ENCODE results near the gene FAM193A.
"Not testable (repeated sequence)": the region's sequence is repeated elsewhere in the genome, so short reads cannot be mapped to it uniquely, and the experiment has no call there.

FAM193A gene

DNA sequence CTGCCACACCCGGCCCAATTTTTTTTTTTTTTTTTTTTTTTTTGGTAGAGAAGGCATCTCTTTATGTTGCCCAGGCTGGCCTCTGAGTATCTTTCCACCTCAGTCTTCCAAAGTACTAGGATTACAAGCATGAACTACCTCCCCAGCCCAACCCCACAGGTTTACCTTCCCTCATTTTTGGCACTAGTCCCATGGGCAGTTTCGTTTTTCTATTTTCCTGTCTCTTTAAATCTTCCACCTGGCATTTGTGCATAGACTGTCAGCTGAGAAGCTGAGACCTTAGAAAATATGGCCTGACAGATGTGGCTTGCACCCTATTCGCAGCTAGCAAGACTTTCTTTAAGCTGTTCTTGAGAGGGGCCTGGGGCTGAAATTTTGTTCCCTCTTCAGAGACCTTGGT, 191.8 kb downstream of the FAM193A start:
- no peak for DNase-seq (ENCODE audit: low spot score)

DNA sequence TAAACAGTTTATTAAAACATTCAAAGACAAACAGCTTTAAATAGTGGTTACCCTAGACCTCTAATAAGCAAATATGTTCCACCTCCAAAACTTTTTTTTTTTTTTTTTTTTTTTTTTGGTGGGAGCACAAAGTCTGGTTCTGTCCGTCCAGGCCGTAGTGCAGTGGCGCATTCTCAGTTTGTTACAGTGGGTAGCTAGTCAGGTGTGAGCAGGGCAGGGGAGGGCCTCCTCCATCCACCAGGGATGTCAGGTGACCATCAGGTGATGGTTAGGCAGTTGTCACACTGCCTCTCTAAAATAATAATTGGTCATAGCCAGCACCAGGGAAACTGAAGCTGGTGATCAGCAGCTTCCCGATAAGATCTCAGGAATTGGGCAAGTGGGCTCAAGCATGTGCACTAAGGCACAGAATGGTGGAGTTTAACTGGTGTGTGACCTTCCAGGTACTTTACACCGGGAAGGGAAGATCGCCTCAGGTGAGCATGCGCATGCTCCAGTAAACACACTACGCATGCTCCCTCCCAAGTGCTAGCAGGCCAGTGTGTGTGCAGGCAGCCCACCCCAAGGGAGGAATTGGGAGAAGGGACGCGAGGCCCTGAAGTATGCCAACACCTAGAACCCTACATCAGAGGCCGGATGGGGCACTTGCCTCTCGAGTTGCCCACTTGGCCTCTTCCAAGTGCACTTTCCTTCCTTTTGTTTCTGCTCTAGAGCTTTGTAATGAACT, 192.5 kb downstream of the FAM193A start:
- no peak for DNase-seq (ENCODE audit: low spot score)

DNA sequence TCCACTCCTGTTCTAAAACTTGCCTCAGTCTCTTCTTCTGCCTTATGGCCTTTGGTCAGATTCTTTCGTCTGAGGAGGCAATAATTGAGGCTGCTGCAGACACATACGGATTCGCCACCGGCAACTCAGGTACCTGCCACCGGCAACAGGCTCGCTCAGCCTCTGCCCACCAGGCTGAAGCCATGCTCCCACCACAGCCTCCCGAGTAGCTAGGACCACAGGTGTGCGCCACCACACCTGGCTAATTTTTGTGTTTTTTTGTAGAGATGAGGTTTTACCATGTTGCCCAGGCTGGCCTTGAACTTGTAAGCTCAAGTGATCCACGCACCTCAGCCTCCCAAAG, 193.1 kb downstream of the FAM193A start:
- no peak for DNase-seq (ENCODE audit: low spot score)

DNA sequence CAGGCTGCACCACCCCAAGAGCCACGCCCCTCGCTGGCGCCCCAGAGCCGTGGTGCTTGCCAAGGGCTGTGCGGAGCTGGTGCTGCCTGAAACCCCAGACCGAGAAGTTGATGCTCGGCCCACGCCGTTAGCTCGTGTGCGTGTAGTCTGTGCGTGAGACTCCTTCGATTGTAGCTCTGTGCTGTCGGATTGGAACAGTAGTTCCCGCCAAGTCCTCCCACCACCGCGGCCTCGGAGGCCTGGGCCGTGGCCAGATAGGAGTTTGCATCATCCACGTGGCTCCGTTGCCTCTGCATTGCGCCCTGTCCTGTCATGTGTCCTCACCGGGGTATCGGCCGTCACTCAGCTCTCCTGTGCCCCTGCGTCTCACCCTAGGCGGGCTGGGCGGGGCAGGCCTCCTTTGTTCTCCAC, 195.5 kb downstream of the FAM193A start:
- no peak for DNase-seq (ENCODE audit: low spot score)

DNA sequence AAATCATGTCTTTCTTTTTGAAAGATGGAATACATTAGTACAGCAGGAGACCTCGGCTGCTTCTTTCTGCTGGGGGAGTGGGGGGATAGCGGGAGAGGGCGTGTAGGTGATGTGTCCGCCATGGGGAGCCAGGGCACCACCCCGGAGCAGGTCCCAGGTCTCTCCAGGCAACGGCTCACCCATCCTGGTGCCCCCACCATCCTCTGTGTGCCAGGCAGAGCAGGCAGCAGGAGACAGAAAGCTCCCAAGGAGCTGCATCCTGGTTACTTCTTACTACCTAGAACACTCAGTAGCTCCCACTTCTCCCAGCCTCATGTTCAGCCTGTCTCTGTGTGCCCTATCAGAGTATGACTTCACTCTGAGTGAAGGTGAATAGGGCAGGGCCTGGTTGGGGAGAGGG, 196.1 kb downstream of the FAM193A start:
- no peak for DNase-seq (ENCODE audit: low spot score)

DNA sequence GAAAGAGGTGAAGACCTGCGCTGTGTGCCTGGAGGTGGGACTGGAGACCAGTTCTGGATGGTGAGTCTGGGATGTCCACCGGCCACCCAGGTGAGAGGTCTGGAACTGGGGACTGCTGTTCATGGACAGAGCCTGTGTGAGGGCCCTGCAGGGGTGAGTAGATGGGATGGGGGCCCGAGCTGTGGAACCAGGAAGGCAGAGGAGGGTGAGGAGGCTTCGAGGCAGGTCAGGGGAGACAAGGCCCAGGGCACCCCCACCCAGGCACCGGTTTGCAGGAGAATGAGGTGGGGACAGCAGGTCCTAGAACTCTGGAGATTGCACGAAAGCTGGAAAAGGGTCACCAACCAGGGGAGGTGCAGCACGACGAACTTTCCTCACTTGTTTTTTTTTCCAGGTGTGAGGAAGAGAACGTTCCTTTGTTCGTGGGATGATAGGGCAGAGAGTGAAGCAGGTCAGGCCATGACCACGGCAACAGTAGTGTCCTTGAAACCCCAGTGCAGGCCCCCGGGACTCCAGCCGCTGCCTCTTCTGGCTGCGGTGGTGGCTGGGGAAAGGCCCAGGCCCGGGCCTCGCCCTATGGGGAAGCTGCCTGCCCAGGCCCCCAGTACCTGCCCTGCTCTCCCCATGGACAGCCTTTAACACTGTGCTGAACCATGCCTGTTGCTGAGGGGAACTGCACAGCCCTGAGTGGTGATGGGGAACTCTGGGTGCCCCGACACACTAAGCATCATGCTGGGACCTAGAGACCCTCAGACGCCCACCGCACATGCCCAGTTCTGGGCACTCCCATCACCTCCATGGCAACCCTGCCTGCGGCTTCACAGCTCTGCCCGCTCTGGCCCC, 196.8 kb downstream of the FAM193A start:
- no peak for DNase-seq (ENCODE audit: low spot score)

DNA sequence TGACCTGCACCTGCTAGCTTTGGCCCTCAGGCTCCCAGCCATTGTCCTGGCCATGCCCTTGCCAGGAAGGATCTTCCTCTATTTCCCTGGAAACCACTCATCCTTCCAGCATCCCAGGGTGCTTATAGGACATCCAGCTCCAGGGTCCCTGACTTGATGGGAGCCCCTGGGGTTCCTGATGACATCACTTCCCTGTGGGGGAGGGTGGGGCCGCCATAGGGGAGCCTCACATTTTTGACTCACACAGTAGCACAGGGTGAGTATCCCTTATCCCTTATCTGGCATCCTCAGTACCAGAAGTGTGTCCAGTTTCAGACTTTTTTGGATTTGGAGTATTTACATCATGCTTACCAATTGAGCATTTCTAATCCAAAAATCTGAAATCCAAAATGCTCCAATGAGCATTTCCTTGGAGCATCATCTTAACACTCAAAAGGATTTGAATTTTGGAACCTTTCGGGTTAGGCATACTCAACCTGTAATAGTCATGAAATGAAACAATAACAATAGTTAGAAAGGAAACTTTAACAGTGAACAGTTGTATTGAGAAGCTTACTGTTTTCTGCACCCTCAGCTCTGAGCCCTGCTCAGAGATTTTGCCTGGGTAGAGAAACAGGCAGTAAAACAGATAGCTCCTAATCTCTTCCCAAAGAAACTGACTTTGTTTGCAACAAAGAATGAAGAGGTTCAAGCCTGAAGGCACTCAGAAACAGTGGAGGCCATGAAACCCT, 197.6 kb downstream of the FAM193A start:
- DNase-seq (ENCODE audit: low spot score): no peak

DNA sequence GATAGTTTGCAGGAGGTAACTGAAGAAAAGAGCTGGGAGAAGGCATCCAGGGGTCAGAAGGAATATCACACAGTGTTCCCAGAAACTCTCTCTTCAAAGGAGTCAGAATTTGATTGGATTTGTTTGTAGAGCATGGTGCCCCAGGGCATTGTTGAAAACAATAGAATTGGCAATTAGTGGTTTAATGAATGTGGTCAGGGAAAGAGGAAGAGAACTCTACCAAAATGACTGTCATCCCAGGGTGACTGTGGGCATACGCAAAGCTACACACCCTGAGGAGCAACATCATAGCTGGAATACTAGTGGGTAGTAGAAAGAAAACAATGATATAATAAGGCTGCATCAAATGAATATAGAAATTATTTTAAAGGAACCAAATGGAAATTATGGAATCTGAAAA, 198.2 kb downstream of the FAM193A start:
- no peak for DNase-seq (ENCODE audit: low spot score)

DNA sequence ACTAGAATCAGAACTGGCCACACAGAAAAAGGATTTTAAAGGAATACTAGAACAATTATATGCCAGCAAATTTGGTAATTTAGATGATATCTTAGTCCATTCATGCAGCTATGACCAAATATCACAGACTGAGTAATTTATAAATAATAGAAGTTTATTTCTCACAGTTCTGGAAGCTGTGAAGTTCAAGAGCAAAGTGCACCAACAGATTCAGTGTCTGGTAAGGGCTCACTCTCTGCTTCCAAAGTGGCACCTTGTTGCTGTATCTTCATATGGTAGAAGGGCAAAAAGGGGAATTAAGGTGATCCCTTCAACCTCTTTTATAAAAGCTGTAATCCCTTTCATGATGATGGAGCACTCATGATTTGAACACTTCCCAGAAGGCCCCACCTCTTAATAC, 199.4 kb downstream of the FAM193A start:
- no peak for DNase-seq (ENCODE audit: low spot score)

DNA sequence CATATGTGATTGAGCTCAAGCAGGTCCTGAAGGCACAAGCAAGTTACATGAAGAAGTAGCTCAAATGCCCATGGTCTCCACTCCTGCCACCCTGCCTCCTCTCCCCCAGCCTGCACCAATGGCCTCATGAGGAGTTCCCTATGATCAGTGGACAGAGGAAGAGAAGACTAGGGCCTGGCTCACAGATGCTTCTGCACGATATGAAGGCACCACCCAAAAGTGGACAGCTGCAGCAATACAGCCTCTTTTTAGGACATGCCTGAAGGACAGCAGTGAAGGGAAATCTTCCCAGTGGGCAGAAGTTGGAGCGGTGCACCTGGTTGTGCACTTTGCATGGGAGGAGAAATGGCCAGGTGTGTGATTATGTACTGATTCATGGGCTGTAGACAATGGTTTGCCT, 201.8 kb downstream of the FAM193A start:
- not testable (repeated sequence) for DNase-seq (ENCODE audit: low spot score)

DNA sequence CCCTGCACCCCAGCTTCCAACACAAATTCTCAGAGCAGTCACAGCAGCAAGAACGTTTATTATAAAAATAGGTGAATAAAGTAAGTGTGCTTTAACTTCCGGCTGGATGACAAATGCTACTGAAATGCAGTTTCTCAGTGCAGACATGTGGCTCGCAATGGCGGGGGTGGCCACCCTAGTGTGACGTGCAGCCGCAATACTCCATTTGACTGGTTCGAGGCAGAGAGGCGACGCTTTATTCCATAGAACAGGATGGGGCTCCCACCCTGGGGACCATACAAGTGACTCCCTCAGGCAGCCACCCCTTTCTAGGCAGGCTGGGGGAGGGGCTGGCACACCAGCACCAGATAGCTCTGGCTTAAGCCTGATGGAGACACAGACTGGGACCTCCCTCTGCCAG, 205.2 kb downstream of the FAM193A start:
- no peak for DNase-seq (ENCODE audit: low spot score)

DNA sequence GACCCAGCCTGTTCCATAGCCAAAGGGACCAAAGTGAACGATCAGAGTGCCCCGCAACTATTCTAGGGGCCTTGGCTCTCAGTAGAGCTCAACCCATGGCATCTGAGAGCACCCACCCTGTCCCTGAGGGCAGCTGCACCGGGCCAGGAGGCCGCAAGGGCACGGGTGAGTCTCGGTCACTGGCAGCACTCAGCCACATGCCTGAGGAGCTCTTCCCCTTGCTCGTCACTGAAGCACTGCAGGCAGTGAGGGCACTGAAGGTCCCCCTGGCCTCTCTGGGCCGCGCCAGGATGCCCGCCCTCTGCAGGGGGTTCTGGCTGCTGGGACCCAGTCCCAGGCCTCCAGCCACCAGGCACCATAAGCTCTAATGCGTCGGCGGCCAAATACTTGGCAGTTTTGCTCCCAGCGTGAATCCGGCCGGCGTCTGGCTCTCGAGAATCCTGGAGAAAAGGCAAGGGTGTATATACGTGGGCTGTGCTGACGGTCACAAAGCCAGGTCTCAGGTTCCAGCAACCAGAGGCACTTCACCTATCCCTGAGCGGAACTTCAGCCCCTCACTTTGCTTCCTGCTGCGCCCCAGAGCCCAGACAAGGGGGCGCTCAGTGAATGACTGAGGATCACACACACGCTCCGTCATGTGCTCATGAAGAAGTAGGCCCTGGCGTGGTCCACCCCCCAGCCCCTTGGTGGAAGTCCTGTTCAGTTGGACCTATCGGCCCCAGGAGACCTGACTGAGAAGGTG, 205.8 kb downstream of the FAM193A start:
- DNase-seq (ENCODE audit: low spot score): no peak

DNA sequence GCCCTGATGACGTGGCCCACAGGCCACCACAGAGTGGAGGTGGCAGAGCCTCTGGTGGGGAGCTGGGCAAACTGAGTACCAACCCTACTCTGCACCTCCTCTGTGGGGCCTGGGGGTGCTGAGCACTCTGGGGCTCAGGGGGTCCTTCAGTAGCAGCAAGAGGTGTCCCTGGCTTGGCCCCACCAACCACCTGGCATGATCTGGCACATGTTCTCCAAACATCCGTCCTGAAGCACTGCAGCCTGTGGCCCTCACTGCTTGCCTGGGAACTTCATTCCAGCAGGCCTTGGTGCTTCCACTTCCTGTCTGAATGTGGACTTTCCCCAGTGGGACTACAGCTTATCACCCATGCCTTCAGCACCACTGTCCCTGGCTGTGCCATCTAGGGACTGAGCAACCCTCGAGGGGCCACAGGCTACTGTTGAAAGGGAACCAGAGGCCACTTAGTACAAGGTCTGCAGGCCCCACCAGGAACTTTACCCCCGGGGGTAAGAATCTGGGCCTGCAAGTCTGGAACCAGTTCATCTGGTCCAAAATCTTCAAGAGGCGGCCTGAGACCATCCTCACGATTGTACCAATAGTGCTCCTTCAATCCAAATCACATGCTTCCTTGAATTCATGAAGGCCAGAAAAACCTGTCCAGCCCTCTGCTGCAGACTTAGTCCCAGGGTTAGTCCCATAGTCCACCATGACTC, 206.5 kb downstream of the FAM193A start:
- DNase-seq (ENCODE audit: low spot score): no peak

DNA sequence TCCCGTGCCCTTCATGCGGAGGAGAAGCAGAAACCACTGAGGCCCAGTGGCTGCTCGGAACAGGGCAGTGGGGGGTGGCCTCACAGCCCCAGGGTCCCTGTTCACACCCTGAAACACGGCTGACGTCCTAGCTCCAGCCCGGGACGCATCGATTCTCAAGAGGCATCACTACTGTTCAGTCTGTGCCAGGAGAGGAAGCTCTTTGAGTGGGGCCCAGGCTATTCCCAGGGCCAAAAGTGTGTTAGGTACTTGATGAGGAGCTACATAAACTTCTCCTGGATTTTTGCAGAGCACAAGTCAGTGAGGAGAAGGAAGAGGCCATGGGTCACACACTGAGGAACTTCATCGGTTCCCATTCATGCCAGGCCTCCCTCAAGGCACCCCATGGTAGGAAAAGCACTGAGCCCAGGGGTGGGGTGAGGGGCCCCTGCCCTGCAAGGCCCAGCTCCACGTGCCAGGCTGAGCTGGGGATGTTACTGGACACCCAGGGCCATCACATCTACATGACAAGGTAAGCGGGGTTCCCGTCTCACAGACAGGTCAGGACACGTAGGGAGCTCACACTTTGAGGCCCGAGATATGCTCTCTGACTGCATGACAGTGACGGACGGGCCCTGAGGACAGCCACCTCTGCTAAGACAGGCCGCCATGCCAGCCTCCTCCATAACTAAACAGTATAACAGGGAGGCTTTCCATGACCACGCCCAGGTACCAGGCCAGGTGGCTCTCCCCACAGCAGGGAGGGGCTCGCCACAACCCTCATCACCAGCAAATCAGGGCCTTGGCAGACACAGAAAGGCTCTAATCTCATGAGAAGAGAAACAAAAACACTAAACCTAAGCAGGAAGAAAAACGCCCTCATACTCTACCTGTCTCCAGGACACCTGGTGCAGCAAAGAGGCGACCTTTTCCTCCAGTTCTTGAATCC, 207.3 kb downstream of the FAM193A start:
- DNase-seq (ENCODE audit: low spot score): no peak

DNA sequence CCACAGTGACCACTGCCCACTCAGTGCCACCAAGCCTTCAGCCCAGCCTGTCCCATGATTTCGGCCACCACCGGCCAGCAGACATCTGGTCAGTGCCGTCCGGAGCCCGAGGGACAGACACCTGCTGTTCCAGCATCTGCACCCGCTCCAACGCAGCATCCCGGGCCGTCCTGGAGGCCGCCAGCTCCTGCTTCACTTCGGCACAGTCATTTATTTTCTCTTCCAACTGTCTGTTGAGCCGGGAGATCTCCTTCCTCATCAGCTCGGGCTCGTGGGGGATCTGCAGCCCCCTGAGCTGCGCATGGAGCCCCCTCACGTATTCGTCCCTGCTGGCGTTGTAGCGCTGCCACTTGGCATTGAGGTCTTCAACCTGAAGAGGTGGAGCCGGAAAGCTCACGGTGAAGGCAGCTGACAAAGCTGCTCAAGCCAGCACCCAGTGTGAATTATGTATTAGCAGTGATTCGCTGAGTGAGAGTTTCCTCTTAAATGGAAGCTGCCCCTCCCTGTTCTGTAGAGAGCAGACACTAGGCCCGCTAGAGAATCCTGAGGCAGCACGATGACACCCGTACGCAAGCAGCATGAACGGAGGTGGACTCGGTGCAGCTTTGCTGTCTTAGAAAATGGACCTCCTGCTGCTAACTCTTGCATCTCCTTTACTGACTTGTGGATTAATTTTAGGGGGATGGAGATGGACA, 208.3 kb downstream of the FAM193A start:
- DNase-seq (ENCODE audit: low spot score): no peak

DNA sequence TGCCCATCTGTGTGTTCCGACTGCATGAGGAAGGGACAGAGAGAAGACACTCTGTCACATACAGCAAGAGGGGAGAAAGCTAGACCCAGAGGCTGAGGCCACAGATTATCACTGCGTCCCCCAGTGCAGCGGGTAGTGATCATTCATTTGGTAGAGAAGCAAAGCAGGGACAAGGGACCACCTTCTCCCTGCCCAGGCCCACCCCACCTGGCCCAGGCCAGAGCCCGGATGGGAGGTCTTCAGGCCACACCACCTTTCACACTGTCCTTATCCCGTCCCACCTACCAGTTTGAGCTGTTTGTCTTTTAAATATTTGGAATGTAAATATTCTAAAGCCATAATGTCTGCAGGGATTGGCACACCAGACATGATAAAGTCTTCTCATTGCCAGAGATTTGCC, 209.1 kb downstream of the FAM193A start:
- no peak for DNase-seq (ENCODE audit: low spot score)

DNA sequence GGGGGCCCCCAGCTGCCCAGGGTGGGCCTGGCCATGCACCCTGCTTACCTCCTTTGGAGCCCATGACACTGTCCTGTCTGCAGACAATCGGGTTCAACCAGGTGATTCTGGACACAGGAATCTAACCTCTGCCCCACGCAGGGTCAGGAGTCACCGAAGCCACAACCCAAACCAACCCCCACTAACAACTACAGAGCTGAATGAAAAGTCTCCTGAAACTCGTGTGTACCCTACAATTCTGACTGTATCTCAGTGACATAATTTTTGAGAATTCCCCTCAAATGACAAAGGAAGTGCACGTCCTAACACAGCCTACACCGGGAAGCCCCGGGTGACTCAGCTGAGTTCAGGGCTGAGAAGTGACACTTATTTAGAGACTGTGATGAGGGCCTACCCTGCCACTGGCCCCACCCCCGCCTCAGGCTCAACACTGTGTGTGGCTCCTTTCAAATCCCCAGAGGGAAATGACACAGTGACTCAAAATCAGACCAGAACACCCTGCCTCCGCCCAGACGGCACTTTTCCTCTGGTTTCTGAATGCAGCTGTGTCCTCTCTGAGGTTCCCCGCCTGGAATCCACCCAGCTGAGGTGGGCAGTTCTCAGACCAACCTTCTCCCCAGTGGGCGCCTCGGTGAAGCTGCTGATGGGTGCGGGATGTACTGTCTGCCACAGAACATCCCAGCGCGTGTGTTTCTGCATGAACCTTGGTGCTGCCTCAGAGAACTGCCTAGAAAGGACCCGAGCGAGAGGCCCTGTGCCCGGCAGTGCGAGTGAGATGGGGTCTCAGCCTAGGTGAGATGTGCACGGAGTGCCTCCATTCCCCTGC, 209.7 kb downstream of the FAM193A start:
- peak; percentile 56 for DNase-seq (ENCODE audit: low spot score)

DNA sequence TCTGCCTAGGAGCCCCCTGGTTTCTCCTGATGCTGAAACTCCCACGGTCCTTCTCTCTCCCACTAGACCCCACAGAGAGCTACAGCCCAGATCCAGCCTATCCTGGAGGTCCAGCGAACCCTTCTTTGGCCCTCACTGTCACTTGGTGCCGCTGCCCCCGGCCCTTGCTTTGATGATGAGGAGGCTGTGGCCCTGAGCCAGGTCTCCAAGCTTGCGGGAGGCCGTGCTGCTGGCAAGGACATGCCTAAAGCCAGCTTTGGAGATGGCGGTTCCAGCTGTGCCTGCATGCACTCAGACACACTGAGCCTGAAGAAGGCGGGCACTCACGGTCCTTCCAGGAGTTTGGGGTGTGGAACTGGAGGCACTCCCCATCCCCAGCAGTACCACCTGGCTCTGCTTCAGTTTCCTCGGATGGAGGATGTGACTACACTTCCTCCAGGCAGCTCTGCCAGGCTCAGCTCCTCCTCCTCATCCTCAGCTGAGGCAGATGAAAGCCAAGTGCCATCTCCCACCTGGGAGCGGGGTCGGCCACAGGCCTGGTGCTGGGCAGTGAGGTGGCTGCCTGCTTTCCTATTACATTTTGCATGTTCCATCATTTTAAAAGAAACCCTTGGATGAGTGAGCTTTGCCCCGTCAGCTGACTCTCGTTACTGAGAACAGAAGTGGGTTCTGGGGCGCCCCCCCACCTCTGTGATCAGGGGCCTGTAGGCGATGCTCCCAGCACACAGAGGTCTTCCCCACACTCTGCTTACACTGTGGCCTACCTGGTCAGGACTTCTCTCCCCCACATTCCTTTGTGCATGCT, 210.6 kb downstream of the FAM193A start:
- DNase-seq (ENCODE audit: low spot score): no peak
